Body of pancreas (tissue), 4 donors: Measurements from ENCODE around the gene OR14I1. TPM values are rescaled to one million over a fixed set of nuclear protein-coding genes. Genes with fewer than 3 reads are reported as not detected.

Source experiments
- ATAC-seq: fragments of 150-250 bp; one replicate; pipeline ENCODE4 v1.9.1; 2016
- DNase-seq, 4 donors: peaks; one replicate each; pipeline ENCODE4 v3.0.0-alpha.2; 2019
- H3K27ac ChIP-seq, 4 donors: fragments of 200-600 bp; sonication (generic); 1 replicate in 3 of 4; 2 replicates in 1 of 4; pipeline versions ENCODE4 v1.5.1 to v1.6.1; 2016 to 2019; ENCODE audit warnings: mild to moderate bottlenecking in 1 of 4, mixed read lengths in 1 of 4, moderate library complexity in 1 of 4
- H3K27me3 ChIP-seq, 2 donors: fragments of 200-600 bp; sonication (generic); one replicate each; pipeline ENCODE4 v1.6.0; 2016; ENCODE audit warnings: mild to moderate bottlenecking in 1 of 2
- H3K36me3 ChIP-seq, 2 donors: fragments of 200-600 bp; sonication (generic); replicated peaks in 1 of 2; 2 replicates each; pipeline ENCODE4 v1.5.1; 2016; ENCODE audit warnings: low read depth in 2 of 2; ENCODE audit not compliant: insufficient read depth in 1 of 2
- H3K4me1 ChIP-seq: fragments of 200-600 bp; sonication (generic); one replicate; pipeline ENCODE4 v1.6.0; 2016
- H3K4me3 ChIP-seq, 2 donors: fragments of 200-600 bp; sonication (generic); 1 replicate in 1 of 2; 2 replicates in 1 of 2; pipeline ENCODE4 v1.5.1; 2016 to 2019
- H3K9me3 ChIP-seq, 3 donors: fragments of 200-600 bp; sonication (generic); 1 replicate in 2 of 3; 2 replicates in 1 of 3; pipeline ENCODE4 v1.5.1; 2016
- POLR2A ChIP-seq, 3 donors: fragments of 450-650 bp; IDR thresholded peaks; one replicate each; pipeline ENCODE4 v1.6.1; 2016; ENCODE audit warnings: antibody characterized with exemption in 3 of 3, mild to moderate bottlenecking in 2 of 3
- WGBS, 2 donors: methylation state at CpG; one replicate each; pipeline ENCODE4 v1.1.5; 2017; 5-methylcytosine and 5-hydroxymethylcytosine counted together
- intact Hi-C: fragments of 100-400 bp; cut with DNase I; formaldehyde crosslinking; loops from one replicate; pipeline ENCODE4 v1.15.1; 2023
- total RNA-seq, 2 donors: library from RNA; depleted of rRNA; stranded (reverse); fragments of >200 nt; gene quantifications; one replicate each; pipeline ENCODE4 v1.1.0, GENCODE V29; 2016
- TF ChIP-seq, protein P1 (sequence below), 7 experiments: fragments of 450-650 bp in 4 of 7; fragments of 200-600 bp in 3 of 7; sonication (generic) in 3 of 7; IDR thresholded peaks; one replicate each; pipeline ENCODE4 v1.5.1; 2016 to 2019; ENCODE audit warnings: antibody characterized with exemption in 7 of 7

The OR14I1 gene
- total RNA-seq, result not detected

DNA sequence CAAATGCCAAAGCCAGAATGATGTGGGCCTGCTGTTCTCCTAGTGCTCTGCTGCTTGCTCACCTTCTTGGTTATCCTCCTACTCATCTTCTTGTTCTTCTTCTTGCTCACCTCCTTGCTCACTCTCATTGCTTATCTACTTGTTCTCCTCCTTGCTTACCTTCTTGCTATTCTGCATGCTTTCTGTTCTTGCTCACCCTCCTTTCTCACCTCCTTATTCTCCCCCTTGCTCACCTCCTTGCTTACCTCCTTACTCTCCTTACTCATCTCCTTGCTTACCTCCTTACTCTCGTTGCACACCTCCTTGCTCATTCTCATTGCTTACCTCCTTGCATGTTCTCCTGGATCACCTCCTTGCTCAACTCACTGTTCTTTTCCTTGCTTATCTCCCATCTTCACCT lies at the start of gene OR14I1:
TSS of gene OR14I1 (minus strand) at position 53 of the 400 bp plus-strand sequence.
- ATAC-seq (no peak), DNase-seq (no peak)
- H3K4me1 ChIP-seq, result no peaks in the 10 kb centered on the region
- H3K27me3 ChIP-seq, result no peaks in the 10 kb centered on the region
- intact Hi-C loops, result no loop called here
- no peak within 1 kb of the TSS for H3K27ac ChIP-seq
- no peak within 1 kb of the TSS for H3K4me3 ChIP-seq
- TF ChIP-seq, protein P1, sequence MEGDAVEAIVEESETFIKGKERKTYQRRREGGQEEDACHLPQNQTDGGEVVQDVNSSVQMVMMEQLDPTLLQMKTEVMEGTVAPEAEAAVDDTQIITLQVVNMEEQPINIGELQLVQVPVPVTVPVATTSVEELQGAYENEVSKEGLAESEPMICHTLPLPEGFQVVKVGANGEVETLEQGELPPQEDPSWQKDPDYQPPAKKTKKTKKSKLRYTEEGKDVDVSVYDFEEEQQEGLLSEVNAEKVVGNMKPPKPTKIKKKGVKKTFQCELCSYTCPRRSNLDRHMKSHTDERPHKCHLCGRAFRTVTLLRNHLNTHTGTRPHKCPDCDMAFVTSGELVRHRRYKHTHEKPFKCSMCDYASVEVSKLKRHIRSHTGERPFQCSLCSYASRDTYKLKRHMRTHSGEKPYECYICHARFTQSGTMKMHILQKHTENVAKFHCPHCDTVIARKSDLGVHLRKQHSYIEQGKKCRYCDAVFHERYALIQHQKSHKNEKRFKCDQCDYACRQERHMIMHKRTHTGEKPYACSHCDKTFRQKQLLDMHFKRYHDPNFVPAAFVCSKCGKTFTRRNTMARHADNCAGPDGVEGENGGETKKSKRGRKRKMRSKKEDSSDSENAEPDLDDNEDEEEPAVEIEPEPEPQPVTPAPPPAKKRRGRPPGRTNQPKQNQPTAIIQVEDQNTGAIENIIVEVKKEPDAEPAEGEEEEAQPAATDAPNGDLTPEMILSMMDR (IDR thresholded peaks at IDR 0.05), result no peak
- no peak for TF ChIP-seq POLR2A (IDR thresholded peaks at IDR 0.05)
- 32 to 42% methylated on average over 1 of the region's 1 CpG for WGBS, 2 donors
- no peaks in the 10 kb centered on the region for H3K36me3 ChIP-seq
- no peaks in the 10 kb centered on the region for H3K9me3 ChIP-seq

DNA sequence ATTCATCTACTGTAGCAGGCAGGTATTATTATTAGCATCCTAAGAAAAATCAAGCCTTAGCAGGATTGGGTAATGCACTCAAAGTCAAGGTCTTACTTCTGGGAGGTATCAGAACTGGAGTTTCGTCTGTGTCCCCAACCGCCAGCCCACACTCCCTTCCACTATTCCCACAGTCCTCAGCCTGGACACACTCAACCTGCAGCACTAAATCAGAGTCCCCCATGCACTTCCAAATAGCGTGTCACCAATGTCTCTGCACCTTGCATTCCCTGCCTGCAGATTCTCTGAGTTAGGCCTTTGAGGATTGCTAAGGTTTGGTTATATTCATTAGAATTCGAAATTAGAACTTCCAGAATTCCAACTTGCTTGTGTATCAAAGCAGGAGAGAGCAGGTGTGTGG lies 49.1 kb upstream of the OR14I1 start:
- no peak for TF ChIP-seq POLR2A (IDR thresholded peaks at IDR 0.05)
- TF ChIP-seq, protein P1 (IDR thresholded peaks at IDR 0.05), result no peak
- Histone ChIP-seq H3K4me1 (no peaks in the 10 kb centered on the region), H3K27ac (no peak overlapping the region), H3K27me3 (no peaks in the 10 kb centered on the region), H3K36me3 (no peaks in the 10 kb centered on the region), H3K4me3 (no peak overlapping the region), H3K9me3 (no peaks in the 10 kb centered on the region)
- DNase-seq (no peak), ATAC-seq (no peak)
- intact Hi-C loops, result no loop called here
- WGBS, 2 donors, result 65 to 73% methylated on average over 4 of the region's 4 CpGs

DNA sequence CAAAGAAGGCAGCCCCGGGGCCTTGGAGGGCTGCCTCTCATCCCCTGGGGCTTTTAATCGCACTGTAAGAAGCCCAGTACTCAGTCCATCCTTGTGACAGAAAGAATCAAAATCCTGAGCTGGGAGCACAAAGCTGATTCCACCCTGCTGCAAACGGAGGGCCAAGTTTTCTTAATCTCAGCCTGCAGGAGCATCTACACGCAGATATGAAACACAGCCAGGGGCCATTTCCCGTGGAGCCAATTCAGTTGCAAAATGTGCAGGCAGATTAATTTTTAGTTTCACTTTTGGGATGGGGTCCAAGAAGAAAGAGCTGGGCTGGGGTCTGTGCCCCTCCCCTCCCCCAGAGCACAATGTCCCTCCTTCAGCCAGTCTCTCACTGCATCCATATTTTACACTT lies 48.6 kb upstream of the OR14I1 start:
- intact Hi-C loops, result no loop called here
- Histone ChIP-seq H3K9me3 (no peaks in the 10 kb centered on the region), H3K27me3 (no peaks in the 10 kb centered on the region), H3K36me3 (no peaks in the 10 kb centered on the region), H3K27ac (no peak overlapping the region), H3K4me3 (no peak overlapping the region), H3K4me1 (no peaks in the 10 kb centered on the region)
- 49 to 58% methylated on average over 5 of the region's 5 CpGs for WGBS, 2 donors
- no peak for DNase-seq
- TF ChIP-seq POLR2A (IDR thresholded peaks at IDR 0.05), result no peak
- TF ChIP-seq, protein P1 (IDR thresholded peaks at IDR 0.05), result no peak
- ATAC-seq, result no peak

DNA sequence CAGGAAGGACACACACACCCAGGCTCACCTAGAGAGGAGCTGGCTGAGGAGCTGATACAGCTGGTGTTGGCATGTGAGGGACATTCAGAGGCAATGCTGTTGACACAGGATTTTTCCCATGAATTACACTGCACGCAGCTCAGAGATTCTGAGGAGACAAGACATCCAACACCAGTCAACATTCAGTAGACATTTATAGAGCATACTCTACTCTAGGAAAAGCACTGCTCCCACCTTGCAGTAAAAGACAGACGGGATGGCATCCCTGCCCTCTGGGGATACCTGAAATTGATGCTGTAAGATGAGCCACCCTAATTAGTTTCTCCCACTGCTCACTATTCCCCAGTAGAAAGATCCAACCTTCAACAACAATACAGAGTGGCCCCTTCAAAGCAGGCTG lies 47.9 kb upstream of the OR14I1 start:
- Histone ChIP-seq H3K4me1 (no peaks in the 10 kb centered on the region), H3K4me3 (no peak overlapping the region), H3K27me3 (no peaks in the 10 kb centered on the region), H3K27ac (no peak overlapping the region), H3K9me3 (no peaks in the 10 kb centered on the region), H3K36me3 (no peaks in the 10 kb centered on the region)
- WGBS, 2 donors, result 50 to 63% methylated on average over 2 of the region's 2 CpGs
- no peak for ATAC-seq
- no peak for DNase-seq
- intact Hi-C loops, result no loop called here
- TF ChIP-seq POLR2A (IDR thresholded peaks at IDR 0.05), result no peak
- TF ChIP-seq, protein P1 (IDR thresholded peaks at IDR 0.05), result no peak

DNA sequence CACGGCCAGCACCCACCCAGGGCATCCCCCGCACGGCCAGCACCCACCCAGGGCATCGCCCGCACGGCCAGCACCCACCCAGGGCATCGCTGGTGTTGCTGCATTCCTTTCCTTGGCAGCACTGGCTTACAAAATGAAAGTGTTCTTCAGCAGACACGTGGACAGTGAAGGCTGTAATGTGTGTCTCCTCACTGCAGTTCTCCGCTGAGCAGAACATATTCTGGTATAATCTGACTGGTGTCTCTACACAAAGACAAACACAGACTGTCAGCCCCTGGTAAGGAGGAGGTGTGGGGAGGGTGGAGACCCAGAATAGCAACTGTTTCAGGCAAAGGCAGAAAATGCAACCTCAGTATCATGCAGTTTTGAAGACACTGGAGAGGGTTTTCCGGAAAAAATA lies 45.6 kb upstream of the OR14I1 start:
- Histone ChIP-seq H3K27ac (no peak overlapping the region), H3K36me3 (no peaks in the 10 kb centered on the region), H3K27me3 (no peaks in the 10 kb centered on the region), H3K4me1 (no peaks in the 10 kb centered on the region), H3K4me3 (no peak overlapping the region), H3K9me3 (no peaks in the 10 kb centered on the region)
- no peak for ATAC-seq
- DNase-seq, result no peak
- TF ChIP-seq, protein P1 (IDR thresholded peaks at IDR 0.05), result no peak
- no peak for TF ChIP-seq POLR2A (IDR thresholded peaks at IDR 0.05)
- intact Hi-C loops, result no loop called here
- WGBS, 2 donors, result 79 to 83% methylated on average over 3 to 10 of the region's 10 CpGs
